Measurements from ENCODE around the gene DDX3X.

- TF ChIP-seq POLR2A (IDR thresholded peaks at IDR 0.05) (no peak), CTCF (IDR thresholded peaks at IDR 0.05) (no peak)
Measured at GRCh38 chrX:41347186-41347585, 13.2 kb downstream of the DDX3X start.

All from lower leg skin (tissue), 3 donors.